GM21529 (cell line): ENCODE data around the gene IL2RA.
A peak's percentile ranks its signal among the peaks of the same experiment; 100 is the strongest.
"Not testable (repeated sequence)": the region's sequence is repeated elsewhere in the genome, so short reads cannot be mapped to it uniquely, and the experiment has no call there.

ENCODE experiments used
- ATAC-seq: cut with Tn5 transposase; IDR thresholded peaks from one replicate; pipeline ENCODE4 v1.9.1; 2021; ENCODE audit not compliant: unreplicated experiment

Gene IL2RA

DNA sequence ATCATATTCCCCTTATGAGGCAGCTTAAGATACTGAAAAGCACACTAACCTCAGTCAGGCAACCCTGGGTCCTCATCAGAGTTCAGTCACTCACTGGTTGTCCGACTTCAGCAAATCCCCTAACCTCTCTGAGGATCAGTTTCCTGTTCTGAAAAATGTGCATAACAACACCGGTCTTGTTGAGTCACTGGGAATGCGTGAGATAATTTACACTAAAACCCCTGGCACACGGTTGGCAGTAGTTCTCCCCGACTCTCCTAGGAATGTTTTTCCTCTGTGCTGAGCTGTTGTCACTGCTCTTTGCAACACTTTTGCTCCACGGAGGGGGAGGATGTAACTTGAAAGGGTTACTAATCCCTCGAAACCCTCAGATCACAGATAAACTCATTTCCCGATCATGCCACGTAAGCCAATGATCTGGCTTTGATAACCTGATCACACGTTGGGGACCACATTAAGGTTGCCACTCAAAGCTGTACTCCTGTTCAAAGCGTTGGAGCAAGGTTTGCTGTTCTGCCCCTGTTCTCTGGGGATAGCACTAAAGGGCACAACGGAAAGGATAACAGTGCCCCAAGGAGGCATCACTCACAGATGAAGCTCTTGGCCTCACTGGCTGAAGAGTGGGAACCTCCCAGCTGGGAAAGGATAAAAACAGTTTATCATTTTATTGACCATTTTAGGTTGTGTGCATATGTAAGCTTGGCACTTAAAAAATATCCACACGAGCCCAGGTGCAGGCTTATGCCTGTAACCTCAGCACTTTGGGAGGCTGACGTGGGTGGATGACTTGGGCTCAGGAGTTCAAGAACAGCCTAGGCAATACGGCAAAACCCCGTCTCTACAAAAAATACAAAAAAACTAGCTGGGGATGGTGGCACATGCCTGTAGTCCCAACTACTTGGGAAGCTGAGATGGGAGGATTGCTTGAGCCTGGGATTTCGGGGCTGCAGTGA lies 21.6 kb upstream of the IL2RA start:
- ATAC-seq, result no peak

GRCh38 chr10:6082496-6083395 lies 20.6 kb upstream of the IL2RA start:
- ATAC-seq, result no peak

DNA sequence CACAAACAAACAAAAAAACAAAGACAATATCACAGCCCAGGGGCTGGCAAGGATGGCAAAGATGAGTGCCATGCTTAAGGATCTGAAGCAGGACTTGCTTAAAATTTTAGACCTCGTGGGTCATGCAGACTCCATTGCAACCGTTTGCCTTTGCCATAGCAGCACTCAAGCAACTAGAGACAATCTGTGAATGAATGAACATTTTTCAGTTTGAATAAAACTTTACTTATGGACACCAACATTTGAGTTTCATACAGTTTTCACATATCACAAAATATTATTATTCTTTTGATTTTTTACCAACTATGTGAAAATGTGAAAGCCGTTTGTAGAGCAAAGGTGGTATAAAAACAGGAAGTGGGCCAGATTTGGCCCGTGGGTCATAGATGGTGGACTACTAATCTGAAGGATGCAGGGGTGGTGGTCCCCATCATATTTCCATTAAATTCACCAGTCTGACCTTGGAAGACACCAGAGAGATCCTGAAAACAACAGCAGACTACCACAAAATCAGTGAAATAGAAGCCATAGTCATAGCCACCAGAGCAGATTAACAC lies 18.3 kb upstream of the IL2RA start:
- ATAC-seq, result no peak

DNA sequence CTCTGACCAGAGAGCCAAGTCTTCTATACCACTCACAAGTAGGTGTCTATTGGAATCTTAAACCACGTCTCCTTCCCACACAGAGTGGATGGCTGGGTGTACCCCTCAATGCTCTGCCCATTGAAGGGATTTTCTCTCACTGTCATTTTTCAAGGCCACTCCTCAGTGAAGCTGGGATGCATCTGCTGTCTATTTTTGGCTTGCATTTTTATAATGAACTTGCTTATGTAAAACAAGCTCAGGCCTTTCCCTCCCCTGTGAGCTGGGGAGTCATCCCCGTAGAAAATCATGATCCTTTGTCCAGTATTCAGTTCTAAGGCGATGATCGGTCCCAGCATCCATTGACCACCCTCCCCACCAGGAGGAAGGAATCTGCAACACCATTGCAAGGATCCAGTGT lies 16.9 kb upstream of the IL2RA start:
- no peak for ATAC-seq

GRCh38 chr10:6077071-6077675 lies 15.0 kb upstream of the IL2RA start:
- ATAC-seq, result no peak

DNA sequence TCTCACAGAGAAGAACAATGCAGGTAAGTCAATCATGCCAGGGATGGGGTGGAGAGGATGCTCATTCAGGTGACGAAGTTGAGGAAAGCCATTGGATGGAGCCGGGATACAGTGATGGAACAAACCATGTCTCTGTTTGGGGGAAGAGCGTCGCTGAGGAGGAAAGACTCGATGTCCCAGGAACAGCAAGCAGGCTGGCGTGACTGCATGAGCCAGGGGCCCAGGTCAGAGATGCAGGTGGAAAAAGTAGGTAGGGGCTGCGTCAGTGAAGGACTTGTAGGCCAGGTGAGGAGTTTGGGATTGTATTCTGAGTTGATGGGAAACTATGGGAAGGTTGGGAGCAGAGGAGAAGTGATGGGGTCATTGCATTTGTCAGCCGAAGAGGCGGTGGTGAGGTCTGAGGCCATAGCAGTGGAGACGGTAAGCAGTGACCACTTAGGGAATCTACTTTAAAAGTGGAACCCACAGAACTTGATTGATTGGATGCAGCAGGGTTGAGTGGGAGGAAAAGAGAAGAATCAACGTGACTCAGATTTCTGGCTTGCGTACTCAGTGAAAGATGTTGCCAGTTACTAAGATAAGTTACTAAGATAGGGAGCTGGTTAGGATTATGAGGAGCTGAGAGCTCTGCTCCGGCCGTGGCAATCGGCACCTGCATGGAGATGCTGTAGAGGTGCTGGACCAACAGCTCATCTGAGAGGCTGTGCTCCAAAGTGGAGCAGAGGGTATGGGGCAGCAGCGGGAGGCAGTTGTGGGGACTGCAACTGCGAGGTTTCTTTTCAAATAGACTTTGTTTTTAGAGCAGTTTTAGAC lies 12.5 kb upstream of the IL2RA start:
- ATAC-seq, result no peak

- ATAC-seq, result peak; percentile 53
Measured at GRCh38 chr10:6072215-6072934, 10.2 kb upstream of the IL2RA start.

GRCh38 chr10:6071181-6072175 lies 9.3 kb upstream of the IL2RA start:
- peak; percentile 6 for ATAC-seq

DNA sequence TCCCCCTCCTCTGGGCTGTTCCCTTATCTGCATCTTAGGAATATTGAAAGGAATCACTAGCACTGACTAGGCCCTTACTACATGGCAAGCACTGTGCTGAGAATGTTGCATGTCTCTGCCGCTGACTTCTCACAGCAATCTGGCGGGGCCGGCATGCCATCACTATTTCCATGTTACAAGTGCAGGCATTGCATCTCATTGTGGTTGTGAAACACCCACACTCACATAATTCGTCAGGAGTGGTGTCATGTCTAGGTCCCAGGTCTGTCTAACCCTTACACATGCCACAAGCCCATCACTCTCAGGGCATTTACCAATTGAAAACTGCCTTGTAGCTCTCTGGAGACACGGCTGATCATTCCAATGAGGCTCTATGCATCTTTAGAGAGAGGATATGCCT lies 8.5 kb upstream of the IL2RA start:
- ATAC-seq, result no peak

- ATAC-seq, result no peak
Measured at GRCh38 chr10:6069081-6069931, 7.1 kb upstream of the IL2RA start.

- peak; percentile 51 for ATAC-seq
Measured at GRCh38 chr10:6068422-6068821, 6.3 kb upstream of the IL2RA start.

- no peak for ATAC-seq
Measured at GRCh38 chr10:6068006-6068405, 5.8 kb upstream of the IL2RA start.

DNA sequence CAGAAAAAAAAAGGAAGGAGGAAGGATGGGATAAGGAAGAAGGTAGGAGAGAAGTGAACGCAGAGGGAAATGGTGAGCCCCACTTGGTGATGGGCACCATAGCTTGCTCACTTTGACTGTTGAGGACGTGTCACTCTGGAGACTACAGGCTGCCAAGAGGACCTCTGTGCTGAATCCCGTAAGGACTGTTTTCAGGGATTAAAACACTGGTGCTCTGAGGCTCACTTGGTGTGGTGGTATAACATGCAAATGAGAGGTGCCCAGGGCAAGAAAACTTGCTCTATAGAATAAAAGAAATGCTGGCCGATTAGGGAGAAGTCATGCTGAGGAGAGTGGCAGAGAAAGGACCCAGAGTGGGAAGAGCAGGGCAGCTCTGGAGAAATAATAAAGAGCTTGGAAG lies 5.3 kb upstream of the IL2RA start:
- ATAC-seq, result no peak

- no peak for ATAC-seq
Measured at GRCh38 chr10:6065835-6066234, 3.7 kb upstream of the IL2RA start.

GRCh38 chr10:6065406-6065805 lies 3.2 kb upstream of the IL2RA start:
- ATAC-seq, result no peak

DNA sequence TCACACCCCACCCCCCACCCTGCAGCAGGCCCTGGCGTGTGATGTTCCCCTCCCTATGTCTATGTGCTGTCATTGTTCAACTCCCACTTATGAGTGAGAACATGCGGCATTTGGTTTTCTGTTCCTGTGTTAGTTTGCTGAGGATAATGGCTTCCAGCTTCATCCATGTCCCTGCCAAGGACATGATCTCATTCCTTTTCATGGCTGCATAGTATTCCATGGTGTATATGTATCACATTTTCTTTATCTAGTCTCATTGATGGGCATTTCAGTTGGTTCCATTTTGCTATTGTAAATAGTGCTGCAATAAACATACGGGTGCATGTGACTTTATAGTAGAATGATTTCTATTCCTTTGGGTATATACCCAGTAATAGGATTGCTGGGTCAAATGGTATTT lies 2.6 kb upstream of the IL2RA start:
- ATAC-seq, result not testable (repeated sequence)

- no peak for ATAC-seq
Measured at GRCh38 chr10:6064119-6064518, 2.0 kb upstream of the IL2RA start.
